ENCODE measurements around the gene PURA. TPM values are rescaled to one million over a fixed set of nuclear protein-coding genes. Genes with fewer than 3 reads are reported as not detected.

The PURA gene
- total RNA-seq, 4 donors from 2014 or later: 37.4 to 60.5 (median 44.7) TPM

DNA sequence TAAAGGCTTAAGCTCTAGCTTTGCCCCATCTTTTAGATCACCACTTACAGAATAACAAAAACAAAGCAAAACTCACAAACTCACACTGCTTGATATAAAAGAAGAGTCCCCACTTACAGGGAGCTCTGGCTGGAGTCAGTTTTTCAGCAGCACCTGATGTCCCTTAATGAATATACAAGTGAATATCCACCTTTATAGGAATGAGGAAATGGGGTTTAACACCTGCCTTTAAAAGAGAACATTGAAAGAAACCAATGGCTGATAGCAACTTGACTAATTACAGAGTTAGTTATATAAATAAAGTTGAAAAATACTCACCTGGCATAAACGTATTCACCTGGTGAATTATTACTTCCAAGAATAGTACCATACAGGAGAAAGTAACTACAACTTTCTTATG lies 20.7 kb upstream of the PURA start:
- no peak overlapping the region for H3K27ac ChIP-seq

DNA sequence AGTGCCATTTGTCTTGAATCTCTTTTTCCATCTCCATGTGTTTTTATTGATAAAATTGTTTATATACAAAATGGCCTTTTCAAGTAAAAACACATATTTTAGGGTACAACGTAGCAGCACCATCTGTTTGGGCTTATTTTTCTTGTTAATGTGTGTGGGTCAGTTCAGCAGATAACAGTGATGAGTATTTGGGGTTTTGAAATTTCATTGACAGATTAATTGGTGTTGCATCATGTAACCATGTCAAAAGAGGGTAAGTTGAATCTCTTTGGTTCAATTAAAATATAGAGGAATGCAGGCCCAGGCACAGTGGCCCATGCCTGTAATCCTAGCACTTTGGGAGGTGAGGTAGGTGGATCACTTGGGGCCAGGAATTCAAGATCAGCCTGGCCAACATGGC lies 20.0 kb upstream of the PURA start:
- H3K4me1 ChIP-seq: no peaks in the 10 kb centered on the region
- H3K36me3 ChIP-seq: no peaks in the 10 kb centered on the region
- no peak overlapping the region for H3K4me3 ChIP-seq (replicated peaks in 1 of 3)
- H3K9me3 ChIP-seq: no peaks in the 10 kb centered on the region
- no peak for DNase-seq
- no peaks in the 10 kb centered on the region for H3K27me3 ChIP-seq
- intact Hi-C loops (cut with DNase I): no loop called here
- 79 to 82% methylated on average over 1 of the region's 1 CpG for WGBS, 2 donors
- TF ChIP-seq, protein P1, sequence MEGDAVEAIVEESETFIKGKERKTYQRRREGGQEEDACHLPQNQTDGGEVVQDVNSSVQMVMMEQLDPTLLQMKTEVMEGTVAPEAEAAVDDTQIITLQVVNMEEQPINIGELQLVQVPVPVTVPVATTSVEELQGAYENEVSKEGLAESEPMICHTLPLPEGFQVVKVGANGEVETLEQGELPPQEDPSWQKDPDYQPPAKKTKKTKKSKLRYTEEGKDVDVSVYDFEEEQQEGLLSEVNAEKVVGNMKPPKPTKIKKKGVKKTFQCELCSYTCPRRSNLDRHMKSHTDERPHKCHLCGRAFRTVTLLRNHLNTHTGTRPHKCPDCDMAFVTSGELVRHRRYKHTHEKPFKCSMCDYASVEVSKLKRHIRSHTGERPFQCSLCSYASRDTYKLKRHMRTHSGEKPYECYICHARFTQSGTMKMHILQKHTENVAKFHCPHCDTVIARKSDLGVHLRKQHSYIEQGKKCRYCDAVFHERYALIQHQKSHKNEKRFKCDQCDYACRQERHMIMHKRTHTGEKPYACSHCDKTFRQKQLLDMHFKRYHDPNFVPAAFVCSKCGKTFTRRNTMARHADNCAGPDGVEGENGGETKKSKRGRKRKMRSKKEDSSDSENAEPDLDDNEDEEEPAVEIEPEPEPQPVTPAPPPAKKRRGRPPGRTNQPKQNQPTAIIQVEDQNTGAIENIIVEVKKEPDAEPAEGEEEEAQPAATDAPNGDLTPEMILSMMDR (IDR thresholded peaks at IDR 0.05): no peak
- no peak for TF ChIP-seq POLR2A (IDR thresholded peaks at IDR 0.05)
- no peak overlapping the region for H3K27ac ChIP-seq

More for the DNA sequence above, 20.7 kb upstream of the PURA start:
- WGBS, 2 donors: 72 to 80% methylated on average over 1 of the region's 1 CpG
- intact Hi-C loops (cut with DNase I): no loop called here
- no peak for DNase-seq
- TF ChIP-seq, protein P1 (IDR thresholded peaks at IDR 0.05): no peak
- no peak for TF ChIP-seq POLR2A (IDR thresholded peaks at IDR 0.05)
- H3K9me3 ChIP-seq: no peaks in the 10 kb centered on the region
- no peaks in the 10 kb centered on the region for H3K27me3 ChIP-seq
- H3K4me1 ChIP-seq: no peaks in the 10 kb centered on the region
- no peaks in the 10 kb centered on the region for H3K36me3 ChIP-seq
- H3K4me3 ChIP-seq (replicated peaks in 1 of 3): no peak overlapping the region

DNA sequence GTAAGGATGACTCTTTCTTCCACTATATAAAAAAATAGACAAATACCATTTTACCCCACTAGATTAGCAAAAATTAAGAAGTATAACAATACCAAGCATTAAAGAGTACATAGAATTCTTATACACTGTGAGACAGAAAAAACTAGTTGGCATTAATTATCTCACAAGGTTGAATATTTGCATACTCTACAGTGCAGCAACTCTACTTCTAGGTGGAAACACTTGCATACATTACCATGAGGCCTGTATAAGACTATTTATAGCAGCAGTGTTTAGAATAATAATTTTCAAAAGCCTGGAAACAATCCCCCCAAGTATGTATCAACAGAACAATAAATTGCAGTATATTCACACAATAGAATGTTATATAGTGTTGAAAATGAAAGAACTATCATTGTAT lies 19.0 kb upstream of the PURA start:
- H3K4me3 ChIP-seq (replicated peaks in 1 of 3): no peak overlapping the region
- DNase-seq: no peak
- no peak overlapping the region for H3K27ac ChIP-seq
- intact Hi-C loops (cut with DNase I): no loop called here
- no peaks in the 10 kb centered on the region for H3K27me3 ChIP-seq
- H3K36me3 ChIP-seq: no peaks in the 10 kb centered on the region
- H3K4me1 ChIP-seq: no peaks in the 10 kb centered on the region
- TF ChIP-seq POLR2A (IDR thresholded peaks at IDR 0.05): no peak
- TF ChIP-seq, protein P1 (IDR thresholded peaks at IDR 0.05): no peak
- no peaks in the 10 kb centered on the region for H3K9me3 ChIP-seq

DNA sequence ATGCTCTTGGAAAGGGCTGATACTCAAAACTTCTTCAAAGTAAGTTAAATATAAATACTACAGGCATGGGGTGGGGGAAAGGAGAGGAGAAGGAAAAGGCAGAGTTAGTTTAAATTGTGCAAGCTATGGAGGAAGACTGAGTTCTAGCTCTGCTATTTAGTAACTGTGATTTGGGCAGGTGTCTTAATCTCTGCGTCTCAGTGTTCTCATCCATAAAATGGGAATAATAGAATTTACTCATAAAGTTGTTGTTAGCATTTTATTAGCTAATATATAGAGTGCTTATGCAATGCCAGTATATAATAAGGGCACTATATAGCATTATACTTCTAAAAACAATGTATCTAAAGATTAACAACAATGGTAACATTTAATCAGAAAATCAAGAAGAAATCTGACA lies 12.7 kb upstream of the PURA start:
- TF ChIP-seq, protein P1 (IDR thresholded peaks at IDR 0.05): no peak
- no peak for TF ChIP-seq POLR2A (IDR thresholded peaks at IDR 0.05)
- H3K9me3 ChIP-seq: no peaks in the 10 kb centered on the region
- no peak overlapping the region for H3K27ac ChIP-seq
- H3K4me3 ChIP-seq (replicated peaks in 1 of 3): no peak overlapping the region
- no peaks in the 10 kb centered on the region for H3K36me3 ChIP-seq
- no peak for DNase-seq
- H3K27me3 ChIP-seq: no peaks in the 10 kb centered on the region
- intact Hi-C loops (cut with DNase I): no loop called here
- no peaks in the 10 kb centered on the region for H3K4me1 ChIP-seq
- WGBS, 2 donors: 86 to 89% methylated on average over 1 of the region's 1 CpG

DNA sequence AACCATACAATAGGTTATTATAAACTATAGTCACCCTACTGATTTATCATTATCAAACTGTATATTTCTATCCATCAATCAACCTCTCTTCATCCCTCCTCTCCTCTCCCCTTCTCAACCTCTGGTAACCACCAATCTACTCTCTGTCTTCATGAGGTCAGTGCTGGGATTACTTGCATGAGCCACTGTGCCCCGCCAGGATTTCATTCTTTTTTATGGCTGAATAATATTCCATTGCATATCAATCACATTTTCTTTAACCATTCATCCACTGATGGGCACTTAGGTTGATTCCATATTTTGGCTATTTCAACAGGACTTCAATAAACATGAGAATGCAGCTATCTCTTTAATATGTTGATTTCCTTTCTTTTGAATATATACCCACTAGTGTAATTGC lies 10.8 kb upstream of the PURA start:
- Histone ChIP-seq H3K4me1 (peaks cover 6 to 9% of the 10 kb centered on the region in 2 donors), H3K9me3 (no peaks in the 10 kb centered on the region), H3K27me3 (no peaks in the 10 kb centered on the region), H3K36me3 (no peaks in the 10 kb centered on the region), H3K4me3 (replicated peaks in 1 of 3) (no peak overlapping the region), H3K27ac (no peak overlapping the region)
- 73 to 77% methylated on average over 1 of the region's 1 CpG for WGBS, 2 donors
- DNase-seq: no peak
- TF ChIP-seq POLR2A (IDR thresholded peaks at IDR 0.05): no peak
- TF ChIP-seq, protein P1 (IDR thresholded peaks at IDR 0.05): no peak
- intact Hi-C loops (cut with DNase I): no loop called here

All from thyroid gland (tissue), 4 donors.